ENCODE data around the gene SLC2A10.
"Not testable (repeated sequence)": the region's sequence is repeated elsewhere in the genome, so short reads cannot be mapped to it uniquely, and the experiment has no call there.

The SLC2A10 gene

DNA sequence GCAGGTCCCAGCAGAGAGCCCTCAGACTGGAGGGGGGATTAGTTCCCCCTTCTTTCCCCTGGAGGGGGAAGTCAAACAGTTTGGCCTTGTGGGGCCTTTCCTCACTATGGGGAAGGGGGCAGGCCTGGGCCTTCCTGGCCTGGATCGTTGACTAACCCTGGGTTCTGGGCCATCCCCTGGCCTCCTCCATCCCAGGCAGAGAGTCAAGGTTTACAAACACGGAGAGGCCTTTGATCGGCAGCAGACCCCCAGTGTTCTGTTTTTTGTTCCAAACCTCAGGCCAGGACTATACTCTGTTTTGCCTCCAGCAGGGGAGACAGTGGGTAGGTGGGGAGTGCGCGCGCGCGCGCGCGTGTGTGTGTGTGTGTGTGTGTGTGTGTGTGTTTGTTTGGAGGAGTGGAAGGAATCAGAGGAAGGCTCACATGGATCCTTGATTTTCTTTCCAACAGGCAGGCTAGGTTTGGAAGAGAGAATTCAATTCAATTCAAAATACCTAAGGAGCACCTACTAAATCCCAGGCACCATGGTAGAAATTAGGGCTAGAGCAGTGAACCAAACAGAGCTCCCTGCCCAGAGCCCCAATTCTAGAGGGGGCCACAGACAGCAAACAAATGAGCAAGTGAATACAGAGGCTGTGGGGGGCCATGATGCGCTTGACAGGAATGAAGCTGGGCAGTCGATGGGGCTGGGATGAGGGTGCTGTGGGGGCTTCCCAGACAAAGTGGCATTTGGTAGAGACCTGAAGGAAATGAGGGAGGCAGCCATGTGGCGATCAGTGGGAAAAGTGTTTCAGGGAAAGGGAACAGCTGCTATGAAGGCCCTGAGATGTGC lies 35.0 kb upstream of the SLC2A10 start:
- H3K4me3 ChIP-seq (ENCODE audit: low read length), result no peak overlapping the region
- no peak for TF ChIP-seq ZNF274 (IDR thresholded peaks at IDR 0.05; ENCODE audit: low read depth, low read length)

DNA sequence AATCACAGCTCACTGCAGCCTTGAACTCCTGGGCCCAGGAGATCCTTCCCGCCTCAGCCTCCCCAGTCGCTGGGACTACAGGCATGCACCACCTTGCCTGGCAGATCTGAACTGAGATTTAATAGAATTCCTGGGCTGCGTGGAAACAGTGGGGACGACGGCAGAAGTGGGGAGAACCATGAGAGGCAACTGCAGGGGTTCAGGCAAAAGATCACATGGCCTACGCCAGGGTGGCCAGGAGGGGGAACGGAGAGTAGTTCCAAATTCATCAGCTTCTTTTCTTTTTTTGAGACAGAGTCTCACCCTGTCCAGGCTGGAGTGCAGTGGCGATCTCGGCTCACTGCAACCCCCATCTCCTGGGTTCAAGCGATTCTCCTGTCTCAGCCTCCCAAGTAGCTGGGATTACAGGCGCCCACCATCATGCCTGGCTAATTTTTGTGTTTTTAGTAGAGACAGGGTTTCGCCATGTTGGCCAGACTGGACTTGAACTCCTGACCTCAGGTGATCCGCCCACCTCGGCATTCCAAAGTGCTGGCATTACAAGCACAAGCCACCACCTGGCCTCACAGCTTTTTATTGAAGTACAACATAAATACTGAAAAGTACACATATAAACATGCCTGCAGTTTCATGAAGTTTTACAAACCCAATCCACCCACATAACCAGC lies 32.7 kb upstream of the SLC2A10 start:
- H3K4me3 ChIP-seq (ENCODE audit: low read length), result not testable (repeated sequence)

DNA sequence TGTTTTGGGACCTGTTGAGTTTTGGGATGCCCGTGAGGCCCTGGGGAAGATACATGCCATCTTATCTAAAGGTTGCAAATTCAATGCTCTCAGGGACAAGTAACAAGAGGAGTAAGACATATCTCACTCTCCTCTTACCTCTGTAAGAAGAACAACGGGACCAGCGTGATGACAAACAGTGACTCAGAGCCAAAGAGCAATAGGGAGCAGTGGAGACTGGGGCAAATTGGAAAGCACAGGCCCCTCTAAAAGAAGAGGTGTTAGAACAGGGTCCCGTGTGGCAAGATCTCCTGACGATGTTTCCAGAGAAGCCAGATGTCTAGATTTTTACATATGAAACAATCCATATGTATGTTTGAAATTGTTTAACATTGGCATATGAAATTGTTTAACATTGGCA lies 31.8 kb upstream of the SLC2A10 start:
- H3K4me3 ChIP-seq (ENCODE audit: low read length), result no peak overlapping the region
- TF ChIP-seq ZNF274 (IDR thresholded peaks at IDR 0.05; ENCODE audit: low read depth, low read length), result no peak

DNA sequence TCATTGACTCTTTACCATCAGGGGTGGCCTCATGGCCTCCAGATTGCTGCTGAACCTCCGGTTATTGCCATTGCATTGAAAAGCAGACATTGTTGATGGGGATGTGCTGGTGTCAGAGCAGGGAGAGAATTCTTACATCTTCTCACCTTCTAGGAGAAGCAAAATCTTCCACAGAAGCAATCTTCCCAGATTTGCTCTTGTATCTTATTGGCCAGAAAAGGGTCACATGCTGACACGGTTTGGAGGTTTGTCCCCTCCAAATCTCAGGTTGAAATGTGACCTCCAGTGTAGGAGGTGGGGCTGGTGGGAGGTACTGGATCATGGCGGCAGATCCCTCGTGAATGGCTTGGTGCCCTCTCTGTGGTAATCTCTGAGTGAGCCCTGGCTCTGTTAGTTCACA lies 30.9 kb upstream of the SLC2A10 start:
- H3K4me3 ChIP-seq (ENCODE audit: low read length), result no peak overlapping the region
- no peak for TF ChIP-seq ZNF274 (IDR thresholded peaks at IDR 0.05; ENCODE audit: low read depth, low read length)

DNA sequence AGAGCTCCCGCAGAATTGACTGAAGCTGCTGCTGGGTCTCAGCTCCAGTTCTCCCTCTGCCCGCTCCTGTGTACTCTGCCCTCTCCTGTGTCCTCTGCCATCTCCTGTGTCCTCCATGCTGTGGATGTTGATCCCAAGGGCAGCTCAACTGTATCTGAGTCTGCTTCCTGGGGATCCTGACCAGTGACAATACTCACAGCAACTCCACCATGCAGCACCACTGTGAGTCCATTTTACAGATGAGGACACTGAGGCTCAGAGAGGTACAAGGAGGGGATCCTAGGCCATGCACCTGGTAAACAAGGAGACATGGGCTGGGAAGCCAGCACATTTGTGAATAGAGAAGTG lies 28.8 kb upstream of the SLC2A10 start:
- H3K4me3 ChIP-seq (ENCODE audit: low read length), result no peak overlapping the region
- TF ChIP-seq ZNF274 (IDR thresholded peaks at IDR 0.05; ENCODE audit: low read depth, low read length), result no peak

DNA sequence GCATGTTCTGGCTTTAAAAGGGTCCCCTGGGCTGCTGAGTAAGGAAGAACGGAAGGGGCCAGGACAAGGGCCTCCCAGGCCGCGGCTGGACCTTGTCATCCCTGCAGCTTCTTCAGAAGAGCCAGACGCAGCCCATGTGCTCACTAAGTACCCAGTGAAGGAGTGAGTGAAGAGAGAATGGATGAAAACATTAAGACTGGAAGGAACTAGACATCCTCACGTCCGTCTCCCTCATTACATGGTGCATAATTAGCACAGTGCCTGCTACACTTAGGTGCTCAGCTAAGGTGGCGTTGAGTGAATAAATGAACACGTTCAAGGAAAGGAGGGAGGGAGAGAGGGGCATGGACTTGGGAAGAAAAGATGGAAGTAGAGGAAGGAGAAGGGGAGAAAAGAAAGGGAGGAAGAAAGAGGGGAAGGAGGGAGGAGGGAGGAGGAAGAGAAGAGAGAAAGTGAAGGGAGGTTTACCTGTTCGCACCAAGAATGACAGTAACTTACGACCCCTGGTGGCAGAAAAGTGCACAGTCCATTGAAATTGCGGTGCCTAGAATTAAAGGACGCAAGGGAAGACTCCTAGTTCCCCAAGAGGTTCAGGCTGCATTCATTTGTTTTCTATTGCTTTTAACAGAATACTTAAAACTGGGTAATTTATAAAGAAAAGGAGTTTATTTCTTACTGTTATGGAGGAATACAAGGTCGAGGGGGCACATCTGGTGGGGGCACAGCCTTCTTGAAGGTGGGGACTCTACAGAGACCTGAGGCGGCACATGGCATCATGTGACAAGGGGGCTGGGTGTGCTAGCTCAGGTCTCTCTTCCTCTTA lies 28.2 kb upstream of the SLC2A10 start:
- no peak overlapping the region for H3K4me3 ChIP-seq (ENCODE audit: low read length)
- no peak for TF ChIP-seq ZNF274 (IDR thresholded peaks at IDR 0.05; ENCODE audit: low read depth, low read length)

DNA sequence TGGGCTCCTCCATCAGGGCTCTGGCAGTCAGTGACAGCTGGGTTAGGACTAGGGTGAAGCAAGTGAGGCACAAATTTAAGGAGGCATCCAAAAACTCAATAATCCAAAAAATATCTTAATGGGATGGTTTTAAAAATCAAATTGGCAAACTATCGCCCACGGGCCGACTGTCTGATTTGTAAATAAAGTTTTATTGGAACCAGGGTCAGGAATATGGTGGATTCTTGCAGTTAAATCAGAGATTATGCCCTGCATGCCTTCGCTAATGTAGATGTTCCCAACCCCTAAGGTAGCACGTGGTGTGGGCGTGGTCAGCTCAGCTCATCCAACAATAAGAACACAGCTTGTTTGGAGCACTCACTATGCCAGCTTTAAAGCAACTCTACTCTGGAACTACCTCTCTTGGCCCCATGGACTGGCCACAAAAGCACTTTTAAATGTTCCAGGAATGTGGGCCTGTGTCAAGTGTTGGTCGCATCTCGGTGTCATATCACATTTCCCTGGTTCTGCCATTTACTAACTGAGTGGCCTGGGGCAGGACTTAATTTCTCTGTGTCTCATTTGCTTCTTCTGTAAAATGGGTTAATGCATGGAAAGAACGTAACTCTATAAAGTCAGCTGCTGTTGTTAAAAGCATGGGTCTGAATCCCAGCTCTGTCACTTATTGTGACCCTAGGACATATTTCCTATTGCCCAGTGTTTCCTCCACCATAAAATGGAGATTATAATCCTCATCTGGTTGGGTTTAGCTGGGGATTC lies 27.2 kb upstream of the SLC2A10 start:
- no peak overlapping the region for H3K4me3 ChIP-seq (ENCODE audit: low read length)
- no peak for TF ChIP-seq ZNF274 (IDR thresholded peaks at IDR 0.05; ENCODE audit: low read depth, low read length)

DNA sequence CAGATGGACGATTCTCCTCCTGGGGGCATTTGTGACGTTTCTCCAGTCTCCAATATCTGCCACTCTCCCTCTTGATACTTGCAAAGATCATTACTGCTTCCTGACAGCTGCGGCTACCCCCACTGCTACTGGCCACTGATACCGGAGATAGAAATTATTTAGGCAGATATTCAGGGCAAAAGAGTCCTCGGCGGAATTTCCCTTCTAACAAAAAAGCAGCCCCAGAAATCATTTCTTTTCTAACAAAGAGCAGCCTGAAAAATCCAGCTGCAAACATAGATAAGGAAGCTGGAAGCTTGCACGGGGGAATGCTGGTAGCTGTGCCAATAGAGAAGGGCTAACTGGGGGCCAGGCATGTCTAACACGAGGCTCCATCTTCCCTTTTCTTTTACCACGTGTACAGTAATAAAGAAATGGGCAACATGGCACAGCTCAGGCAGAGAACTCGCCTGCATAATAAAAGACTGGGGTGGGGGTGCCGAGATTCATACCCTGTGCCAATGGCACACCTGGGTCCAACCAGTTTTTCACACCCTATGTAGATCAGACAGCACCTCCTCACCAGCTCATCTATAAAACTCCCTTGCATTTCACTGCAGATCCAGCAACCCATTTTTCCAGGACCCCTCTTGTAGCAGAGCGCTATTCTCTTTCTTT lies 26.3 kb upstream of the SLC2A10 start:
- H3K4me3 ChIP-seq (ENCODE audit: low read length), result no peak overlapping the region
- no peak for TF ChIP-seq ZNF274 (IDR thresholded peaks at IDR 0.05; ENCODE audit: low read depth, low read length)

DNA sequence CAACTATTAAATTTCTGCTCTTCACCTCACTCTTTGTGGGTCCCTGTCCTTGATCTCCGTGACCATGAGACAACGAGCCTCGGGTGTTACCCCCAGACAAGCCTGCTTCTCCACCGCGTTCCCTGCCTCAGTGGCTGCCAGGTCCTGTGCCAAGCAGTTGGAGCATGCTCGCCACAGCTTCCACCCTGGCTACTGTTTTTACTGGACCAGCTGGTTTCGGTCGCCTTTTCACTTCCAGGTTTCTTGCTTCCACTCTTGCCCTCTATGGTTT lies 25.8 kb upstream of the SLC2A10 start:
- no peak overlapping the region for H3K4me3 ChIP-seq (ENCODE audit: low read length)
- TF ChIP-seq ZNF274 (IDR thresholded peaks at IDR 0.05; ENCODE audit: low read depth, low read length), result no peak

DNA sequence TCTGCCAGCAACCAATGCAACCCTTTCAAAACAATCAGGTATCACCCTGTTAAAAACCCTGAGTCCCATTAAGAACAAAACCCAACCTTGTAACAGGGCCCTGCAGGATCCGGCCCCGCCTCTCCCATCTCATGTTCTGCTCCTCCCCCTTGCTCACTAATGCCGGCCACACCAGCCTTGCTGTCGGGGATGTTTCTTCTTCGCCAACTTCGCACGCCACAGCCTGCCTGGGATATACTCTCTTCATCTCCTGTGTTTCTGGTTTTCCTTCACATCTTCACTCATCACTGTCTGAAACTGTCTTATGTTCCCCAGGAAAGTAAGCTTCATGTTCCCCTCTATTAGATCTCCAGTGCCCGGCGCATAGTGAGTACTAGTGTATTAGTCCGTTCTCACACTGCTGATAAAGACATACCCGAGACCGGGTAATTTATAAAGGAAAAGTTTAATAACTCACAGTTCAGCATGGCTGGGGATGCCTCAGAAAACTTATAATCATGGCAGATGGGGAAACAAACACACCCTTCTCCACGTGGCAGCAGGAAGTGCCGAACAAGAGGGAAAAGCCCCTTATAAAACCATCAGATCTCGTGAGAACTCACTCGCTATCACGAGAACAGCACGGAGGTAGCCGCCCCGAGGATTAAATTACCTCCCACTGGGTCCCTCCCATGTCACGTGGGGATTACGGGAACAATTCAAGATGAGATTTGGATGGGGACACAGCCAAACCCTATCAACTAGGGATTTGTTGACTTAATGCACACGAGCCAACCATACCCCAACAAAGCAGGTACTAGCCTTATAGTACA lies 25.3 kb upstream of the SLC2A10 start:
- H3K4me3 ChIP-seq (ENCODE audit: low read length), result no peak overlapping the region
- TF ChIP-seq ZNF274 (IDR thresholded peaks at IDR 0.05; ENCODE audit: low read depth, low read length), result no peak

DNA sequence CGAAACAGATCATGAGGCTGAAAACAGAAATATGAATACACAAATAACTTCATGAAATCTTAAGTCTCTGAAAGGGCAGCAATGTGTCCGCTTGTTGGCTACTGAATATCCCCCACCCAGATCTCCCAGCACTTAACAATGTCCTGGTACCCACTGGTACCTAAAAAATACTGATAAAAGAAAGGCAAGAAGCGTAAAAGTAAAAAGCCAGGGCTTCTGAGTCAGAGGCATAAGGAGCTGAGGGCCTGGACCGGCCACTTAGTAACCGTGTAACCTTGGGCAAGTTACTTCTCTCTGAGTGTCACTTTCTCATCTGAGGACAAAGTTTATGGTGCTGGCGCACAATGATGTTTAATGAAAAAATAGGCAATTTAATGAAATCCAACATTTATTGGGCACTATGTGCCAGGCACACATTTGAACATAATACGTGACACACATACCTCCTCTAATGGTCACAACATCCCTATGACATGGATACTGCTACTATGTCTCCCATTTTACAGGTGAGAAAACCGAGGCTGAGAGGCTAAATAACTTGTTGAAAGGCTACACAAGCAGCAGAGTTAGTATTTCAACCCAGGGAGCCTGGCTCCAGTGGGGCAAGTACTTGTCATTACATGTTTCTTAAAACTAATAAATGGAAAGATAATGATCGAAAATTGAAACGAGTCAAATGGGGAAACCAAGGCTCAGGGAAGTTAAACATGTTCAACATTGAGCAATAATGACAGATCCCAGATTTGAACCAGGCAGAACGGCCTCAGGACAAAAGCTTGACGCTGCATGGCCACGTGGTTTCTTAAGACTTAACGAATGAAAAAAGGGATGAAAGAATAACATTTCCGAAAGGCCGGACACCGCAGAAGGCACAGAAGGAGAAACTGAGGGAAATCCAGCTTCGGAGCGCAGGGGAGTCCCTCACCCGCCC lies 21.0 kb upstream of the SLC2A10 start:
- no peak for TF ChIP-seq ZNF274 (IDR thresholded peaks at IDR 0.05; ENCODE audit: low read depth, low read length)
- peak overlapping the region; percentile 98 for H3K4me3 ChIP-seq (ENCODE audit: low read length)

DNA sequence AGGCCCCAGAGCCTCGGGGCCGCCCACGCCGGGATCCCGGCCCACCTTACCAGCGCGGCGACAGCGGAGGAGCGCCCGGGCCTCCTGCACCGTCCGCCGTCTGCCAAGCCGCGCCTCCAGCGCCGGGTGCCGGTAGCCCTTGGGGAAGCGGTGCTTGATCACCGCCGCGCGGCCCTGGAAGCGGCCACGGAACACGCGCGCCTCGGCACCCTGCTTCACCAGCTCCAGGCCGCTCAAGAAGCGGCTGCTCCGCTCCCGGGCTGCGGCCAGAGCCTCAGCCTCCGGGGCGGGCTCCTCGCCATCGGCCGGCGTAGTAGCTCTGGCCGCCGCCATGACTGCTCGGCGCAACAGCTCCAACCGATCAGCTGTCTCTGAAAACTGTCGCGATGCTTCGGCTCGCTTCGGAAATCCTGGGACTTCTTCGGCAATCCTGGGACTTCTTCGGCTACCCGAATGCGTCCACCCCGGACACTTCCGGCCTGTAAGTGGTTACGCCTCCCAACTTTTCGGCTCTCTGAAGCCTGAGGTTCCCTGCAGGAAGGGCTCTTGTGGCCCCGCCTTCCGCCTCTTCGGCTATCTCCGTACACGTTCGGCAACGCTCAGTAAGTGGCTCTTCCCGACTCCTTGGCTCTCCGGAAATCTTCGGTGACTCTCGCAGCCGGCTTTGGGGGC lies 20.2 kb upstream of the SLC2A10 start, which contains the start of gene TP53RK:
Gene TP53RK (minus strand): TSS at position 363 of the 672 bp plus-strand sequence. CDS start 30 bp downstream, at position 333.
- no peak for TF ChIP-seq ZNF274 (IDR thresholded peaks at IDR 0.05; ENCODE audit: low read depth, low read length)
- peak within 1 kb of the TSS; percentile 98 for H3K4me3 ChIP-seq (ENCODE audit: low read length)

Measured in GM08714 (cell line).